Testis (tissue), 3 donors: ENCODE data around the gene GABRB1. TPM values are rescaled to one million over a fixed set of nuclear protein-coding genes. Genes with fewer than 3 reads are reported as not detected.
A peak's percentile ranks its signal among the peaks of the same experiment; 100 is the strongest.

Source experiments
- DNase-seq: peaks from one replicate; pipeline ENCODE4 v3.0.0-alpha.2; 2019
- H3K27ac ChIP-seq, 2 donors: fragments of 200-600 bp; sonication (generic); one replicate each; pipeline ENCODE4 v1.5.1; 2019
- H3K27me3 ChIP-seq: fragments of 200-600 bp; sonication (generic); one replicate; pipeline ENCODE4 v1.5.1; 2019
- H3K36me3 ChIP-seq: fragments of 200-600 bp; sonication (generic); one replicate; pipeline ENCODE4 v1.5.1; 2017; ENCODE audit warnings: low read depth; ENCODE audit errors: missing control alignments
- H3K4me1 ChIP-seq: fragments of 200-600 bp; sonication (generic); one replicate; pipeline ENCODE4 v1.5.1; 2019
- H3K4me3 ChIP-seq, 2 donors: fragments of 200-600 bp; sonication (generic); one replicate each; pipeline ENCODE4 v1.5.1; 2017 to 2019
- H3K9me3 ChIP-seq: fragments of 200-600 bp; sonication (generic); one replicate; pipeline ENCODE4 v1.5.1; 2017
- POLR2A ChIP-seq: fragments of 450-650 bp; IDR thresholded peaks from one replicate; pipeline ENCODE4 v1.6.1; 2017; ENCODE audit warnings: antibody characterized with exemption, mild to moderate bottlenecking, moderate library complexity
- WGBS, 2 donors: methylation state at CpG; one replicate each; pipeline ENCODE4 v1.1.5; 2018; 5-methylcytosine and 5-hydroxymethylcytosine counted together
- intact Hi-C: fragments of 100-400 bp; cut with DNase I; formaldehyde crosslinking; loops from one replicate; pipeline ENCODE4 v1.15.1; 2023; ENCODE audit warnings: low total_unique reads
- polyA plus RNA-seq: library from polyadenylated mRNA; stranded (reverse); fragments of 350-450 nt; fragmentation: Illumina TruSeq; extraction: RNeasy Lipid Tissue Mini Kit (QIAGEN cat#74804); gene quantifications from one replicate; pipeline ENCODE4 v1.2.3, GENCODE V29; 2014; ENCODE audit warnings: low read depth, low replicate concordance; ENCODE audit not compliant: insufficient read depth
- total RNA-seq, 2 donors: library from RNA; depleted of rRNA; stranded (reverse); fragments of >200 nt; gene quantifications; one replicate each; pipeline ENCODE4 v1.2.3, GENCODE V29; 2016
- TF ChIP-seq, protein P1 (sequence below), 3 experiments: fragments of 450-650 bp in 2 of 3; fragments of 200-600 bp in 1 of 3; sonication (generic) in 1 of 3; IDR thresholded peaks; one replicate each; pipeline ENCODE4 v1.5.1; 2016 to 2019; ENCODE audit warnings: antibody characterized with exemption in 3 of 3, mild to moderate bottlenecking in 2 of 3, moderate library complexity in 1 of 3

GABRB1 gene
- total and polyA plus RNA-seq, 3 donors from 2014 or later, result 0.50 to 0.87 TPM; not detected in 1

DNA sequence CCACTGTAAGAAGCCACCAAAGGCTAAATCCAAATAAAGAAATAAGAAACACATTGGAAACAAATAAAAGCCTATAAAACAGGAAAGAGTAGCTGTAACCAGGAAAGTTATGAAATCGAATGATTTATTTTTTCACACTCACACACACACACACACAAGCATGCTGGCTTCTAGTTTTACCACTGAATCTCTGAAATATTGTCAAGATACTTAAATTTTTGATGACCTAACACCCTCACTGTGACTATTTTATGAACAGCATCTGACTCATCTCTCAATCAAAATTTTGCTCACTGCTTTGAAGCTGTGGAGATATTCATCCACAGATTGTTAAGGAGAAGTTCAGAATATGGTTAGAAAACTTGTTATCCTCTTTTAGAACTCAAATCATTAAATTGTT is 13.9 kb upstream of the GABRB1 start:
- Histone ChIP-seq H3K36me3 (no peaks in the 10 kb centered on the region), H3K4me3 (no peak overlapping the region), H3K9me3 (no peaks in the 10 kb centered on the region), H3K27me3 (no peaks in the 10 kb centered on the region), H3K27ac (no peak overlapping the region), H3K4me1 (no peaks in the 10 kb centered on the region)
- no peak for DNase-seq
- TF ChIP-seq, protein P1, sequence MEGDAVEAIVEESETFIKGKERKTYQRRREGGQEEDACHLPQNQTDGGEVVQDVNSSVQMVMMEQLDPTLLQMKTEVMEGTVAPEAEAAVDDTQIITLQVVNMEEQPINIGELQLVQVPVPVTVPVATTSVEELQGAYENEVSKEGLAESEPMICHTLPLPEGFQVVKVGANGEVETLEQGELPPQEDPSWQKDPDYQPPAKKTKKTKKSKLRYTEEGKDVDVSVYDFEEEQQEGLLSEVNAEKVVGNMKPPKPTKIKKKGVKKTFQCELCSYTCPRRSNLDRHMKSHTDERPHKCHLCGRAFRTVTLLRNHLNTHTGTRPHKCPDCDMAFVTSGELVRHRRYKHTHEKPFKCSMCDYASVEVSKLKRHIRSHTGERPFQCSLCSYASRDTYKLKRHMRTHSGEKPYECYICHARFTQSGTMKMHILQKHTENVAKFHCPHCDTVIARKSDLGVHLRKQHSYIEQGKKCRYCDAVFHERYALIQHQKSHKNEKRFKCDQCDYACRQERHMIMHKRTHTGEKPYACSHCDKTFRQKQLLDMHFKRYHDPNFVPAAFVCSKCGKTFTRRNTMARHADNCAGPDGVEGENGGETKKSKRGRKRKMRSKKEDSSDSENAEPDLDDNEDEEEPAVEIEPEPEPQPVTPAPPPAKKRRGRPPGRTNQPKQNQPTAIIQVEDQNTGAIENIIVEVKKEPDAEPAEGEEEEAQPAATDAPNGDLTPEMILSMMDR (IDR thresholded peaks at IDR 0.05), result no peak
- TF ChIP-seq POLR2A, result no peak
- WGBS, 2 donors, result 86 to 94% methylated on average over 1 of the region's 1 CpG
- intact Hi-C loops, result no loop called here

DNA sequence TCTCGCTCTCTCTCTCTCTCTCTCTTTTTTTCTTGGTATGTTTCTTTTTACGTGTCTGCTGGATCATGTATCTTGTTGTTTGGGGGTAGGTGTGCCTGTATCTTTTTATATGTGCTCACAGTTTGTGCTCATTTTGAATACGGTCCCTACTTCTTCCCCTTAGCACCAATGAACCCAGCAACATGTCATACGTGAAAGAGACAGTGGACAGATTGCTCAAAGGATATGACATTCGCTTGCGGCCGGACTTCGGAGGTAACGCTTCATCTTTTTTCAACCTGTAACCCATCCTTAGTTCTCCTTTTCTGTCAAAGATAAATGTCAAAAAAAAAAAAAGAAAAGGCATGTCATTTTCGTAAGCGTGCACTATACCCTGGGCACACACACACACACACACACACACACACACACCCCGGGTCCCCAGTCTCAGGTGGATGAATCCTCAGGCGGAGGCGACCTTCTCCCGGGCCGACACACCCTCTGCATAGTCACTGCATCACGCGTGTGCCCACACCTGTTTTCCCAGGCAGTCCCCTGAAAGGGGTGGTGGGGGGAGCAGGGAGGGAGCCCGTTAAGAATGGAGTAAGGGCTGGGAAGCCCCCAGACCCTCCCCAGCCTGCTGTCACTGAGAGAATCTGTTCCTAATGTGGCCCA is 511 bp downstream of the GABRB1 start:
- H3K27me3 ChIP-seq, result no peaks in the 10 kb centered on the region
- DNase-seq, result no peak
- H3K36me3 ChIP-seq, result no peaks in the 10 kb centered on the region
- peak overlapping the region in 1 of 2 donors; percentile 43 for H3K4me3 ChIP-seq
- peaks cover 7% of the 10 kb centered on the region for H3K4me1 ChIP-seq
- no peak overlapping the region for H3K27ac ChIP-seq
- intact Hi-C loops, result no loop called here
- no peak for TF ChIP-seq POLR2A
- TF ChIP-seq, protein P1 (IDR thresholded peaks at IDR 0.05), result no peak
- WGBS, 2 donors, result 0 to 3% methylated on average over 8 to 18 of the region's 19 CpGs
- H3K9me3 ChIP-seq, result no peaks in the 10 kb centered on the region

DNA sequence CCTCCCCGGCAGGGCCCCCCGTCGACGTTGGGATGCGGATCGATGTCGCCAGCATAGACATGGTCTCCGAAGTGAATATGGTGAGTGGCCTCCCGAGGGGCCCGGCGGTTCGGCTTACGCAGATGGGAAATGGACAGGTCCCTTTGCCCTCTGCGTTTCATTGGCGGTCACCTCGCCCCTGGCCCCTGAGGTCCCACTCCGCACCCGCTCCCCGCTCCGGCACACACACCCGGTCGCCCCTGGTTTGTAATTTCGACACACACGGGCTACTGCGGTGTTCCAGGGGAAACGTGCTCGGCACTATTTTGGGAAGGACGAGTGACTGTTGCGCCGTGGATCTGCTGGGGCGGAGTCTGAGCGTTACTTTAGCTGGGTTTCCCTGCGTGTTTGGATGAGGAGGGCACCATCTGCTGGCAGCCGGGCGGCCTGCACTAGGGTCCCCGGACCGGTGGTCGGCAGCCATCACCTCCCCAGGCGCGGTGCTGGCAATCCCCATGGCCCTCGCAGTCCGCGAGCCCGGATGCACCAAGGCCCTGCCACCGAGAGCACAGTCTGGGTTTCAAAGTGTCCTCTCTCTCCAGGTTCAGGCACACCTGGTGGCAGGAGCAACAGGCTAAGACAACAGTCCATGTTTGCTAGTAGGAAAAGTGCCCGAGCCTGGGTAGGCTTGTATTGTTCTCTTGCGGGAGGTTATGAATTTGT is 1.2 kb downstream of the GABRB1 start:
- H3K4me1 ChIP-seq, result peaks cover 7% of the 10 kb centered on the region
- H3K4me3 ChIP-seq, result peak overlapping the region; percentile 27 to 43
- DNase-seq, result peak; percentile 70
- no peaks in the 10 kb centered on the region for H3K27me3 ChIP-seq
- no peak overlapping the region for H3K27ac ChIP-seq
- 2% methylated on average over 38 to 47 of the region's 47 CpGs for WGBS, 2 donors
- no peaks in the 10 kb centered on the region for H3K36me3 ChIP-seq
- no peak for TF ChIP-seq POLR2A
- TF ChIP-seq, protein P1 (IDR thresholded peaks at IDR 0.05), result peak; percentile 15 to 57 (median 27)
- intact Hi-C loops, result no loop called here
- no peaks in the 10 kb centered on the region for H3K9me3 ChIP-seq

DNA sequence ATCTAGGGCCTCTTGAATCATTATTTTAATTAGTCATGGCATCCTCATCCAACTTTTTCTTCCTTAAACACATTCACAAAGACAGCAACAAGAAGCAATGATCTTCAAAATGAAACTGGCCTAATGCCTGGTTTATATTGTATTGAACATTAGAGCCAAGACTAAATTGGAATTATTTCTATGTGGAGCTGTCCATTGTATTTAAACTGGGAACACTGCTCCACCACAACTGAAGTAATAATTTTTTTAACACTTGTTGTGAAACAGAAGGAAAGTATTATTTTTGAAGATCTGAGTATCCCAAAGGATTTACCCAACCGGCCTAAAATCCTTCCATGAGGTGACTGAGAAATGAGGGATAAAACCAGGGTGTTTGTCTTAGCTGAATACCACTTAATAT is 6.9 kb downstream of the GABRB1 start:
- DNase-seq, result no peak
- no peak overlapping the region for H3K27ac ChIP-seq
- H3K9me3 ChIP-seq, result no peaks in the 10 kb centered on the region
- H3K4me1 ChIP-seq, result no peaks in the 10 kb centered on the region
- H3K27me3 ChIP-seq, result no peaks in the 10 kb centered on the region
- 89 to 94% methylated on average over 1 of the region's 1 CpG for WGBS, 2 donors
- no peaks in the 10 kb centered on the region for H3K36me3 ChIP-seq
- no peak overlapping the region for H3K4me3 ChIP-seq
- intact Hi-C loops, result no loop called here
- TF ChIP-seq POLR2A, result no peak
- TF ChIP-seq, protein P1 (IDR thresholded peaks at IDR 0.05), result no peak
